B cell (primary cell): ENCODE results near the gene BUD31. TPM values are rescaled to one million over a fixed set of nuclear protein-coding genes. Genes with fewer than 3 reads are reported as not detected.

Experiments used
- ATAC-seq: fragments of 200-7000 bp; cut with Tn5 transposase; one replicate; pipeline ENCODE4 v1.10.0; 2021; ENCODE audit warnings: low read depth, mild to moderate bottlenecking, moderate number of reproducible peaks, moderate library complexity
- CTCF ChIA-PET: fragments of 350-600 bp; sonication (Branson Sonifier 250); formaldehyde crosslinking; loops from one replicate; lab custom pipeline; 2021; ENCODE audit warnings: antibody characterized with exemption, inconsistent platforms; lab: Charles Lee
- POLR2A ChIA-PET: fragments of 350-600 bp; sonication (Branson Sonifier 250); formaldehyde crosslinking; loops from one replicate; lab custom pipeline; 2021; ENCODE audit warnings: antibody characterized with exemption; lab: Charles Lee
- DNase-seq: peaks from one replicate; pipeline ENCODE4 v3.0.0; 2013
- H2AFZ ChIP-seq: 2 replicates; pipeline ENCODE4 v1.6.1; 2012; ENCODE audit warnings: mild to moderate bottlenecking, low read depth, low read length; ENCODE audit not compliant: insufficient read depth, poor library complexity, severe bottlenecking
- H3K27ac ChIP-seq, 2 donors: 1 replicate in 1 of 2; 2 replicates in 1 of 2; pipeline ENCODE4 v1.5.1; 2012 to 2013; ENCODE audit warnings: low read length in 2 of 2, mild to moderate bottlenecking in 2 of 2, moderate library complexity in 1 of 2
- H3K27me3 ChIP-seq, 4 experiments: fragments of 200-600 bp in 1 of 4; sonication (generic) in 1 of 4; replicated peaks in 1 of 4; 1 replicate in 2 of 4; 2 replicates in 2 of 4; pipeline versions ENCODE4 v1.6.1 to v1.7.0; 2013 to 2016; ENCODE audit warnings: low read length in 3 of 4, mild to moderate bottlenecking in 2 of 4, mixed read lengths in 1 of 4, moderate library complexity in 1 of 4; ENCODE audit not compliant: insufficient read depth in 4 of 4, control insufficient read depth in 3 of 4; ENCODE audit errors: control extremely low read depth in 1 of 4
- H3K36me3 ChIP-seq, 2 experiments: replicated peaks in 1 of 2; 1 replicate in 1 of 2; 2 replicates in 1 of 2; pipeline versions ENCODE4 v1.6.1 to v1.7.1; 2013; ENCODE audit warnings: low read length in 1 of 2; ENCODE audit not compliant: insufficient read depth in 2 of 2, control insufficient read depth in 1 of 2; ENCODE audit errors: control extremely low read depth in 1 of 2, extremely low read depth in 1 of 2
- H3K4me1 ChIP-seq, 2 donors: fragments of 200-600 bp in 1 of 2; sonication (generic) in 1 of 2; 1 replicate in 1 of 2; 2 replicates in 1 of 2; pipeline versions ENCODE4 v1.5.1 to v1.6.1; 2013 to 2017; ENCODE audit warnings: low read length in 2 of 2; ENCODE audit not compliant: control insufficient read depth in 2 of 2, insufficient read depth in 2 of 2
- H3K4me2 ChIP-seq: replicated peaks from 2 replicates; pipeline ENCODE3; 2012; ENCODE audit warnings: mild to moderate bottlenecking, low read depth, low read length; ENCODE audit not compliant: poor library complexity, severe bottlenecking
- H3K4me3 ChIP-seq, 5 experiments: fragments of 200-600 bp in 1 of 5; sonication (generic) in 1 of 5; 1 replicate in 3 of 5; 2 replicates in 2 of 5; pipeline versions ENCODE4 v1.5.1 to v1.7.0; 2011 to 2016; ENCODE audit warnings: low read length in 4 of 5, mild to moderate bottlenecking in 4 of 5, low read depth in 2 of 5, control low read depth in 1 of 5, moderate library complexity in 1 of 5; ENCODE audit not compliant: insufficient read depth in 1 of 5; ENCODE audit errors: control extremely low read depth in 1 of 5, extremely low read depth in 1 of 5
- H3K79me2 ChIP-seq: fragments of 200-600 bp; sonication (generic); one replicate; pipeline ENCODE4 v1.6.0; 2016; ENCODE audit warnings: low read length; ENCODE audit not compliant: control insufficient read depth, insufficient read depth
- H3K9ac ChIP-seq: fragments of 200-600 bp; sonication (generic); 2 replicates; pipeline ENCODE4 v1.6.1; 2017; ENCODE audit warnings: mild to moderate bottlenecking, low read length, moderate library complexity
- H3K9me3 ChIP-seq, 3 donors: one replicate each; pipeline versions ENCODE4 v1.6.1 to v1.7.1; 2013; ENCODE audit warnings: low read length in 2 of 3; ENCODE audit not compliant: control insufficient read depth in 2 of 3, insufficient read depth in 1 of 3; ENCODE audit errors: control extremely low read depth in 1 of 3
- H4K20me1 ChIP-seq: 2 replicates; pipeline ENCODE4 v1.6.0; 2012; ENCODE audit warnings: mild to moderate bottlenecking, low read length; ENCODE audit not compliant: insufficient read depth, control insufficient read depth, poor library complexity, severe bottlenecking
- H3K27ac Mint-ChIP-seq: one replicate; pipeline ENCODE4 v1.8.0; 2021; ENCODE audit warnings: mixed read lengths
- H3K27me3 Mint-ChIP-seq: one replicate; pipeline ENCODE4 v1.8.0; 2021; ENCODE audit warnings: mixed read lengths
- H3K4me1 Mint-ChIP-seq: one replicate; pipeline ENCODE4 v1.8.0; 2021; ENCODE audit warnings: mixed read lengths
- H3K4me3 Mint-ChIP-seq: one replicate; pipeline ENCODE4 v1.8.0; 2021; ENCODE audit warnings: mixed read lengths
- H3K9me3 Mint-ChIP-seq: one replicate; pipeline ENCODE4 v1.8.0; 2022; ENCODE audit warnings: mixed read lengths; ENCODE audit not compliant: insufficient read depth
- EZH2 ChIP-seq: IDR thresholded peaks from 2 replicates; pipeline ENCODE4 v1.6.1; 2012; ENCODE audit warnings: borderline replicate concordance, low read depth, mild to moderate bottlenecking, moderate library complexity, low read length; ENCODE audit not compliant: insufficient read depth, poor library complexity, severe bottlenecking
- WGBS: methylation state at CpG from one replicate; pipeline ENCODE4 v1.1.5; 2013; ENCODE audit warnings: missing lambda C conversion rate; ENCODE audit not compliant: insufficient coverage; 5-methylcytosine and 5-hydroxymethylcytosine counted together
- intact Hi-C: fragments of 100-400 bp; cut with micrococcal nuclease; formaldehyde crosslinking; loops from one replicate; pipeline ENCODE4 v1.10.0; 2022
- polyA plus RNA-seq: library from polyadenylated mRNA; depleted of rRNA; stranded (reverse); fragments of >200 nt; gene quantifications from 2 replicates; pipeline ENCODE4 v1.2.3, GENCODE V29; 2012
- total RNA-seq, 2 donors: library from RNA; stranded (reverse); fragments of 120-200 nt in 1 of 2; gene quantifications; 1 replicate in 1 of 2; 2 replicates in 1 of 2; pipeline versions ENCODE4 v1.2.3 to v1.2.4, GENCODE V29; 2013 to 2022
- TF ChIP-seq, protein P1 (sequence below): fragments of 200-600 bp; IDR thresholded peaks from one replicate; pipeline ENCODE4 v1.8.0; 2022; ENCODE audit warnings: antibody characterized with exemption, mild to moderate bottlenecking

The BUD31 gene
- total and polyA plus RNA-seq, 2 donors (not counting 1 experiment from before 2014, with no cell fraction given), result 57.8 to 69.4 TPM

DNA sequence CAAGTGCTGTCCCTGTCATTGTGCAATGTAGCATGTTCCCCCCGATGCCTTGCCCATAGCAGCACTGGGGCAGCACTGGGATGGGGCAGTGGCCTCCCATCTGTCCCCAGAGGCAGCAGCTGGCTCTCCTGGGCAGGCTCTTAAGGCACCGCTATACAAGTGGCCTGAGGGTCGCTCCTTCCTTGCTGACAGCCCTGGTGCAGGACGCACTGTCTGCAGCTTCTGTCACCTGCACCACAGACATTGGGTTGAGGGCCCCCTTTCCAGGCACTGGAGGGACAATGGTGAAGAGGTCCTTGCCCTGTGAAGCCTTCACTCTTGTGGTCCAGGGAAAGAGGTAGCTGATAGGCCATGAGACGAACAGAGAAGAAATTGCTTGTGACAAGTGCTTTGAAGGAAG lies 40.6 kb downstream of the BUD31 start:
- no peaks in the 10 kb centered on the region for H4K20me1 ChIP-seq
- Mint-ChIP-seq H3K4me1 (peaks cover 4% of the 10 kb centered on the region), H3K27me3 (no peaks in the 10 kb centered on the region), H3K9me3 (no peaks in the 10 kb centered on the region), H3K27ac (no peak overlapping the region), H3K4me3 (no peak overlapping the region)
- 96% methylated on average over 5 of the region's 5 CpGs for WGBS
- H3K36me3 ChIP-seq, result peaks cover 2 to 71% of the 10 kb centered on the region in 2 experiments
- no peak overlapping the region for H3K4me2 ChIP-seq
- TF ChIP-seq, protein P1, sequence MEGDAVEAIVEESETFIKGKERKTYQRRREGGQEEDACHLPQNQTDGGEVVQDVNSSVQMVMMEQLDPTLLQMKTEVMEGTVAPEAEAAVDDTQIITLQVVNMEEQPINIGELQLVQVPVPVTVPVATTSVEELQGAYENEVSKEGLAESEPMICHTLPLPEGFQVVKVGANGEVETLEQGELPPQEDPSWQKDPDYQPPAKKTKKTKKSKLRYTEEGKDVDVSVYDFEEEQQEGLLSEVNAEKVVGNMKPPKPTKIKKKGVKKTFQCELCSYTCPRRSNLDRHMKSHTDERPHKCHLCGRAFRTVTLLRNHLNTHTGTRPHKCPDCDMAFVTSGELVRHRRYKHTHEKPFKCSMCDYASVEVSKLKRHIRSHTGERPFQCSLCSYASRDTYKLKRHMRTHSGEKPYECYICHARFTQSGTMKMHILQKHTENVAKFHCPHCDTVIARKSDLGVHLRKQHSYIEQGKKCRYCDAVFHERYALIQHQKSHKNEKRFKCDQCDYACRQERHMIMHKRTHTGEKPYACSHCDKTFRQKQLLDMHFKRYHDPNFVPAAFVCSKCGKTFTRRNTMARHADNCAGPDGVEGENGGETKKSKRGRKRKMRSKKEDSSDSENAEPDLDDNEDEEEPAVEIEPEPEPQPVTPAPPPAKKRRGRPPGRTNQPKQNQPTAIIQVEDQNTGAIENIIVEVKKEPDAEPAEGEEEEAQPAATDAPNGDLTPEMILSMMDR, result no peak
- TF ChIP-seq EZH2, result no peak
- intact Hi-C loops, result no loop called here
- H3K27me3 ChIP-seq, result no peaks in the 10 kb centered on the region
- no peak for DNase-seq
- no peak for ATAC-seq
- H3K27ac ChIP-seq, result no peak overlapping the region
- H3K4me1 ChIP-seq, result peaks cover 0 to 5% of the 10 kb centered on the region in 2 donors
- H3K4me3 ChIP-seq, result no peak overlapping the region
- ChIA-PET POLR2A (interaction anchor here (0.6 kb wide), 1 partner anchor 159 kb away, joined by 3 read pairs; no protein-coding TSS in a partner anchor), CTCF (interaction anchor here (0.7 kb wide), 1 partner anchor 13 kb away, joined by 3 read pairs; no protein-coding TSS in a partner anchor)
- peaks cover 40% of the 10 kb centered on the region for H3K79me2 ChIP-seq
- H3K9ac ChIP-seq, result no peak overlapping the region
- no peak overlapping the region for H2AFZ ChIP-seq
- no peaks in the 10 kb centered on the region for H3K9me3 ChIP-seq

DNA sequence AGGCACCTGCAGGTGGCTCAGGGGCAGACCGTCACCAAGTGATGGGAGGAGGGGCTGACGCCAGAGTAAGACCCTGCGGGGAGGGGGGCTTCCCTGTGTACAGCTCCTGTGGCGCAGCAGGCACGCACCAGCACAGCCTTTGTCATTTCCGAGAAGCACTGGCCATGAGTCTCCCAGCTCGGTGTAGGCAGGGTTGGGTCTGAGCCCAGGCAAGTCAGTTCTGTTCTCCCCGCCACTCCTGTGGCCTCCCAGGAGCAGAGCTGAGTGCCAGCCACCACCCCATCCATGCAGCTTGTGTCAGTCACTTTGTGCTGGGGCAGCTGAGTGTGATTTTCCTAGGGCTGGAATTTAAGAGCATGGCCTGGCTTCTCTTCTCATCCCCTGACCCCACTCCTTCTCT lies 43.2 kb downstream of the BUD31 start:
- TF ChIP-seq EZH2, result no peak
- TF ChIP-seq, protein P1, result no peak
- Mint-ChIP-seq H3K4me1 (no peaks in the 10 kb centered on the region), H3K9me3 (no peaks in the 10 kb centered on the region), H3K4me3 (no peak overlapping the region), H3K27ac (no peak overlapping the region), H3K27me3 (no peaks in the 10 kb centered on the region)
- Histone ChIP-seq H3K4me1 (no peaks in the 10 kb centered on the region), H3K4me3 (no peak overlapping the region), H3K27me3 (no peaks in the 10 kb centered on the region), H3K36me3 (peaks cover 0 to 66% of the 10 kb centered on the region in 2 experiments), H3K27ac (no peak overlapping the region), H3K9me3 (no peaks in the 10 kb centered on the region), H3K4me2 (no peak overlapping the region), H3K9ac (no peak overlapping the region), H4K20me1 (peaks cover 8% of the 10 kb centered on the region), H3K79me2 (peaks cover 44% of the 10 kb centered on the region), H2AFZ (no peak overlapping the region)
- DNase-seq, result no peak
- POLR2A ChIA-PET, result no interaction called here
- intact Hi-C loops, result no loop called here
- 96% methylated on average over 8 of the region's 8 CpGs for WGBS
- CTCF ChIA-PET, result no interaction called here
- ATAC-seq, result no peak
